HAP-1 (cell line): ENCODE results near the gene NUP62.

Experiments used
- DNase-seq, 2 experiments: peaks; one replicate each; pipeline ENCODE4 v3.0.0-alpha.2; 2016 to 2020; ENCODE audit warnings: low spot score in 2 of 2
- H3K27me3 ChIP-seq: fragments of 250-450 bp; sonication (Bioruptor Pico); 2 replicates; pipeline ENCODE4 v1.5.1; 2020; ENCODE audit warnings: low read depth, mild to moderate bottlenecking, moderate library complexity
- H3K36me3 ChIP-seq: fragments of 250-450 bp; sonication (Bioruptor Pico); replicated peaks from 2 replicates; pipeline ENCODE4 v1.5.1; 2020; ENCODE audit warnings: mild to moderate bottlenecking
- H3K4me1 ChIP-seq: fragments of 250-450 bp; sonication (Bioruptor Pico); 2 replicates; pipeline ENCODE4 v1.5.1; 2020; ENCODE audit warnings: mild to moderate bottlenecking
- H3K4me3 ChIP-seq: fragments of 250-450 bp; sonication (Bioruptor Pico); 2 replicates; pipeline ENCODE4 v1.5.1; 2020; ENCODE audit warnings: mild to moderate bottlenecking, moderate library complexity
- H3K9me3 ChIP-seq: fragments of 250-450 bp; sonication (Bioruptor Pico); 2 replicates; pipeline ENCODE4 v1.5.1; 2020; ENCODE audit warnings: mild to moderate bottlenecking, moderate library complexity
- in situ Hi-C: fragments of 300-500 bp; cut with MboI; formaldehyde crosslinking; loops from 3 replicates; pipeline ENCODE4 v1.14.3; 2020; ENCODE audit warnings: low sequenced_read_pairs, inconsistent platforms, mixed read lengths

NUP62 gene

GRCh38 chr19:49913720-49914119 lies 15.6 kb downstream of the NUP62 start:
- no peak for DNase-seq
- in situ Hi-C loops: no loop called here
- Histone ChIP-seq H3K9me3 (no peaks in the 10 kb centered on the region), H3K36me3 (peaks cover 80% of the 10 kb centered on the region), H3K4me1 (no peaks in the 10 kb centered on the region), H3K4me3 (no peak overlapping the region), H3K27me3 (no peaks in the 10 kb centered on the region)

GRCh38 chr19:49912965-49913685 lies 16.2 kb downstream of the NUP62 start:
- Histone ChIP-seq H3K9me3 (no peaks in the 10 kb centered on the region), H3K27me3 (no peaks in the 10 kb centered on the region), H3K4me1 (no peaks in the 10 kb centered on the region), H3K4me3 (no peak overlapping the region), H3K36me3 (peaks cover 82% of the 10 kb centered on the region)
- no peak for DNase-seq
- in situ Hi-C loops: no loop called here

GRCh38 chr19:49911381-49912145 lies 17.7 kb downstream of the NUP62 start:
- Histone ChIP-seq H3K4me1 (no peaks in the 10 kb centered on the region), H3K4me3 (no peak overlapping the region), H3K36me3 (peaks cover 84% of the 10 kb centered on the region), H3K9me3 (no peaks in the 10 kb centered on the region), H3K27me3 (no peaks in the 10 kb centered on the region)
- in situ Hi-C loops: no loop called here
- DNase-seq: no peak

- Histone ChIP-seq H3K27me3 (no peaks in the 10 kb centered on the region), H3K36me3 (peaks cover 75% of the 10 kb centered on the region), H3K4me1 (no peaks in the 10 kb centered on the region), H3K4me3 (no peak overlapping the region), H3K9me3 (no peaks in the 10 kb centered on the region)
- DNase-seq: no peak
- in situ Hi-C loops: no loop called here
These were observed 19.1 kb downstream of the NUP62 start for GRCh38 chr19:49910179-49910578.

- DNase-seq: no peak
- in situ Hi-C loops: no loop called here
- no peaks in the 10 kb centered on the region for H3K27me3 ChIP-seq
- H3K4me3 ChIP-seq: no peak overlapping the region
- H3K9me3 ChIP-seq: no peaks in the 10 kb centered on the region
- H3K4me1 ChIP-seq: no peaks in the 10 kb centered on the region
- H3K36me3 ChIP-seq: peaks cover 63% of the 10 kb centered on the region
These were observed 20.6 kb downstream of the NUP62 start for GRCh38 chr19:49908480-49909420.

- Histone ChIP-seq H3K4me1 (no peaks in the 10 kb centered on the region), H3K36me3 (peaks cover 54% of the 10 kb centered on the region), H3K27me3 (no peaks in the 10 kb centered on the region), H3K4me3 (no peak overlapping the region), H3K9me3 (no peaks in the 10 kb centered on the region)
- DNase-seq: no peak
- in situ Hi-C loops: no loop called here
These were observed 21.4 kb downstream of the NUP62 start for GRCh38 chr19:49907745-49908446.

GRCh38 chr19:49906879-49907564 lies 22.3 kb downstream of the NUP62 start:
- DNase-seq: no peak
- Histone ChIP-seq H3K4me1 (no peaks in the 10 kb centered on the region), H3K9me3 (no peaks in the 10 kb centered on the region), H3K27me3 (no peaks in the 10 kb centered on the region), H3K4me3 (no peak overlapping the region), H3K36me3 (peaks cover 46% of the 10 kb centered on the region)
- in situ Hi-C loops: no loop called here

- no peak overlapping the region for H3K4me3 ChIP-seq
- no peaks in the 10 kb centered on the region for H3K9me3 ChIP-seq
- H3K36me3 ChIP-seq: peaks cover 25% of the 10 kb centered on the region
- in situ Hi-C loops: no loop called here
- H3K27me3 ChIP-seq: no peaks in the 10 kb centered on the region
- DNase-seq: no peak
- H3K4me1 ChIP-seq: no peaks in the 10 kb centered on the region
These were observed 25.2 kb downstream of the NUP62 start for GRCh38 chr19:49904136-49904535.

GRCh38 chr19:49896863-49897621 lies 32.3 kb downstream of the NUP62 start, which contains the start of gene IL4I1:
Gene IL4I1, minus strand, starts transcription at chr19:49896887. Its CDS starts 727 bp downstream, at chr19:49896160.
- no peak within 1 kb of the TSS for H3K4me3 ChIP-seq
- no peak for DNase-seq
- in situ Hi-C loops: no loop called here

GRCh38 chr19:49895566-49896297 lies 33.6 kb downstream of the NUP62 start:
- in situ Hi-C loops: no loop called here

More at GRCh38 chr19:49896863-49897621, 32.3 kb downstream of the NUP62 start, which contains the start of gene IL4I1:
- Histone ChIP-seq H3K4me1 (no peaks in the 10 kb centered on the region), H3K36me3 (no peaks in the 10 kb centered on the region), H3K9me3 (no peaks in the 10 kb centered on the region), H3K27me3 (peaks cover 6% of the 10 kb centered on the region; the same call in 1 of the 2 replicates)

GRCh38 chr19:49894879-49895565 lies 34.3 kb downstream of the NUP62 start:
- Histone ChIP-seq H3K36me3 (no peaks in the 10 kb centered on the region), H3K9me3 (no peaks in the 10 kb centered on the region), H3K27me3 (peaks cover 6% of the 10 kb centered on the region; the same call in 1 of the 2 replicates), H3K4me1 (no peaks in the 10 kb centered on the region), H3K4me3 (no peak overlapping the region)
- no peak for DNase-seq
- in situ Hi-C loops: no loop called here

More at GRCh38 chr19:49895566-49896297, 33.6 kb downstream of the NUP62 start:
- H3K36me3 ChIP-seq: no peaks in the 10 kb centered on the region
- DNase-seq: no peak
- peaks cover 6% of the 10 kb centered on the region; the same call in 1 of the 2 replicates for H3K27me3 ChIP-seq
- H3K4me1 ChIP-seq: no peaks in the 10 kb centered on the region
- no peaks in the 10 kb centered on the region for H3K9me3 ChIP-seq
- no peak overlapping the region for H3K4me3 ChIP-seq
